ENCODE results near the gene NPR3. TPM values are rescaled to one million over a fixed set of nuclear protein-coding genes. Genes with fewer than 3 reads are reported as not detected.

NPR3 gene
- total and polyA plus RNA-seq, 2 donors (not counting 3 experiments of a cell fraction or from before 2014, with no cell fraction given): 0.01 to 0.53 TPM

DNA sequence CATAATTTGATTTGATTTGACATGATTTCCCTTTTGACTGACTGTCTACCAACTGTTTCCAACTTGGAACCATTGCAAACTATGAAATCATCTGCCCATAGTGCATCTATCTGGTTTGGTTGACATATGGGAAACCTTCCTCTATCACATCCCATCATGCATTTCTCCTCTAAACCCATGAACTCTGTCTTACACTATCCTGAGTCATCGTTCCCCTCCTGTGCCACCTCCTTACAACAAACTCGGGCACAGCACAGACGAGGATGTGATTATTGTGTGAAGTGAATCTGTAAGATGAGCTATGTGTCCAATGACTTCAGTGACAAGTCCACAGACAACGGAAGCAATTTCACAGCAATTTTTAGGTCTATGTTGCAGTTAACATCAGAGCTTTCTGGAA is 126.1 kb downstream of the NPR3 start:
- Histone ChIP-seq H2AFZ (ENCODE audit: low read depth, low read length) (no peak overlapping the region), H3K4me2 (ENCODE audit: insufficient read depth, low read length) (no peak overlapping the region), H3K4me3 (replicated peaks in 1 of 3; ENCODE audit: insufficient read depth in 1 of 3, low read depth in 1 of 3, low read length in 3 of 3) (no peak overlapping the region), H4K20me1 (replicated peaks; ENCODE audit: control insufficient read depth, extremely low read depth, insufficient read depth, low read length) (no peaks in the 10 kb centered on the region), H3K27ac (ENCODE audit: insufficient read depth, low read depth, low read length) (no peak overlapping the region), H3K79me2 (ENCODE audit: control insufficient read depth, insufficient read depth, low read length) (no peaks in the 10 kb centered on the region), H3K36me3 (ENCODE audit: control insufficient read depth in 2 of 2, extremely low read depth in 1 of 2, insufficient read depth in 2 of 2, low read length in 2 of 2) (no peaks in the 10 kb centered on the region), H3K9me1 (replicated peaks; ENCODE audit: control insufficient read depth, extremely low read depth, insufficient read depth, low read length) (no peaks in the 10 kb centered on the region), H3K4me1 (ENCODE audit: control insufficient read depth, extremely low read depth, insufficient read depth, low read length) (no peaks in the 10 kb centered on the region), H3K9ac (replicated peaks; ENCODE audit: extremely low read depth, insufficient read depth, low read length) (no peak overlapping the region), H3K9me3 (replicated peaks; ENCODE audit: control insufficient read depth, insufficient read depth, low read length) (no peaks in the 10 kb centered on the region), H3K27me3 (ENCODE audit: control insufficient read depth in 2 of 2, insufficient read depth in 2 of 2, low read length in 2 of 2) (no peaks in the 10 kb centered on the region)
- dilution Hi-C loops (cut with MboI; ENCODE audit: extremely low pct_ligation_motif_present, low sequenced_read_pairs) (no loop called here), intact Hi-C loops (cut with micrococcal nuclease) (no loop called here)
- no TSS peak for BruUV-seq (replicated peaks)
- no peak for FAIRE-seq
- ChIA-PET CTCF (no interaction called here), POLR2A (no interaction called here)
- no peak for DNase-seq (ENCODE audit: low read depth, low spot score)
- TF ChIP-seq, protein P1, sequence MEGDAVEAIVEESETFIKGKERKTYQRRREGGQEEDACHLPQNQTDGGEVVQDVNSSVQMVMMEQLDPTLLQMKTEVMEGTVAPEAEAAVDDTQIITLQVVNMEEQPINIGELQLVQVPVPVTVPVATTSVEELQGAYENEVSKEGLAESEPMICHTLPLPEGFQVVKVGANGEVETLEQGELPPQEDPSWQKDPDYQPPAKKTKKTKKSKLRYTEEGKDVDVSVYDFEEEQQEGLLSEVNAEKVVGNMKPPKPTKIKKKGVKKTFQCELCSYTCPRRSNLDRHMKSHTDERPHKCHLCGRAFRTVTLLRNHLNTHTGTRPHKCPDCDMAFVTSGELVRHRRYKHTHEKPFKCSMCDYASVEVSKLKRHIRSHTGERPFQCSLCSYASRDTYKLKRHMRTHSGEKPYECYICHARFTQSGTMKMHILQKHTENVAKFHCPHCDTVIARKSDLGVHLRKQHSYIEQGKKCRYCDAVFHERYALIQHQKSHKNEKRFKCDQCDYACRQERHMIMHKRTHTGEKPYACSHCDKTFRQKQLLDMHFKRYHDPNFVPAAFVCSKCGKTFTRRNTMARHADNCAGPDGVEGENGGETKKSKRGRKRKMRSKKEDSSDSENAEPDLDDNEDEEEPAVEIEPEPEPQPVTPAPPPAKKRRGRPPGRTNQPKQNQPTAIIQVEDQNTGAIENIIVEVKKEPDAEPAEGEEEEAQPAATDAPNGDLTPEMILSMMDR (IDR thresholded peaks at IDR 0.05; ENCODE audit: extremely low read depth in 1 of 2, insufficient read depth in 1 of 2, low read depth in 1 of 2, low read length in 2 of 2): no peak
- TF ChIP-seq EZH2 (IDR thresholded peaks at IDR 0.05; ENCODE audit: borderline replicate concordance, low read depth, low read length, severe bottlenecking): no peak
- TF ChIP-seq, protein P2, sequence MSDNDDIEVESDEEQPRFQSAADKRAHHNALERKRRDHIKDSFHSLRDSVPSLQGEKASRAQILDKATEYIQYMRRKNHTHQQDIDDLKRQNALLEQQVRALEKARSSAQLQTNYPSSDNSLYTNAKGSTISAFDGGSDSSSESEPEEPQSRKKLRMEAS (IDR thresholded peaks at IDR 0.05; ENCODE audit: insufficient read depth, insufficient read length): no peak
- no peak for TF ChIP-seq GATA2 (IDR thresholded peaks at IDR 0.05; ENCODE audit: insufficient read depth, insufficient read length, low read depth, low read length)

DNA sequence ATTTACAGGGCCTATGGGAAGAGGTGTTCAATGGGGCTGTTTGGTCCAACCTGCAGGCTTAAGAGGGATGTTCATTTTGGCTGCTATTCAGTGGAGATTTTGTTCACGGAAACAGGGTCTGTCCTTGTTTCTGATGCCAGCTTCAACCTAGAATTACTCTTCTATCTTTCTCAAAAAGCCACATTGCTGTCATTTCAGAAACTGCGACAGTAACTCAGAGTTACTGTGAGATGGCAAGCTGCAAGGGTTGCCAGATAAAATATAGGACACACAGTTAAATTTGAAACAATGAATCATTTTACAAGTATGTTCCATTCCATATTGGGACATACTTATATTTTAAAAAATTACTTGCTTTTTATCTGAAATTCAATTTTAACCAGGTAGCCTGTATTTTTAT is 128.0 kb downstream of the NPR3 start:
- Histone ChIP-seq H3K4me2 (ENCODE audit: insufficient read depth, low read length) (no peak overlapping the region), H3K36me3 (ENCODE audit: control insufficient read depth in 2 of 2, extremely low read depth in 1 of 2, insufficient read depth in 2 of 2, low read length in 2 of 2) (no peaks in the 10 kb centered on the region), H3K79me2 (ENCODE audit: control insufficient read depth, insufficient read depth, low read length) (no peaks in the 10 kb centered on the region), H3K9me3 (replicated peaks; ENCODE audit: control insufficient read depth, insufficient read depth, low read length) (no peaks in the 10 kb centered on the region), H4K20me1 (replicated peaks; ENCODE audit: control insufficient read depth, extremely low read depth, insufficient read depth, low read length) (no peaks in the 10 kb centered on the region), H3K4me3 (replicated peaks in 1 of 3; ENCODE audit: insufficient read depth in 1 of 3, low read depth in 1 of 3, low read length in 3 of 3) (no peak overlapping the region), H3K9me1 (replicated peaks; ENCODE audit: control insufficient read depth, extremely low read depth, insufficient read depth, low read length) (no peaks in the 10 kb centered on the region), H3K4me1 (ENCODE audit: control insufficient read depth, extremely low read depth, insufficient read depth, low read length) (no peaks in the 10 kb centered on the region), H2AFZ (ENCODE audit: low read depth, low read length) (no peak overlapping the region), H3K27me3 (ENCODE audit: control insufficient read depth in 2 of 2, insufficient read depth in 2 of 2, low read length in 2 of 2) (no peaks in the 10 kb centered on the region), H3K27ac (ENCODE audit: insufficient read depth, low read depth, low read length) (no peak overlapping the region), H3K9ac (replicated peaks; ENCODE audit: extremely low read depth, insufficient read depth, low read length) (no peak overlapping the region)
- POLR2A ChIA-PET: no interaction called here
- no peak for FAIRE-seq
- no TSS peak for BruUV-seq (replicated peaks)
- dilution Hi-C loops (cut with MboI; ENCODE audit: extremely low pct_ligation_motif_present, low sequenced_read_pairs): no loop called here
- intact Hi-C loops (cut with micrococcal nuclease): no loop called here
- CTCF ChIA-PET: no interaction called here
- DNase-seq (ENCODE audit: low read depth, low spot score): no peak
- TF ChIP-seq JUN (IDR thresholded peaks at IDR 0.05; ENCODE audit: borderline replicate concordance, insufficient read depth, insufficient read length, low read depth) (no peak), EZH2 (IDR thresholded peaks at IDR 0.05; ENCODE audit: borderline replicate concordance, low read depth, low read length, severe bottlenecking) (no peak), MYC (IDR thresholded peaks at IDR 0.05; ENCODE audit: low read depth, low read length) (no peak), POLR2A (IDR thresholded peaks at IDR 0.05; ENCODE audit: low read depth, low read length) (no peak), FOS (IDR thresholded peaks at IDR 0.05; ENCODE audit: borderline replicate concordance, insufficient read depth, low read length) (no peak), GATA2 (IDR thresholded peaks at IDR 0.05; ENCODE audit: insufficient read depth, insufficient read length, low read depth, low read length) (no peak), POLR2AphosphoS5 (IDR thresholded peaks at IDR 0.05; ENCODE audit: insufficient read depth, low read depth, low read length) (no peak)
- TF ChIP-seq, protein P2 (IDR thresholded peaks at IDR 0.05; ENCODE audit: insufficient read depth, insufficient read length): no peak
- TF ChIP-seq, protein P1 (IDR thresholded peaks at IDR 0.05; ENCODE audit: extremely low read depth in 1 of 2, insufficient read depth in 1 of 2, low read depth in 1 of 2, low read length in 2 of 2): no peak

Measured in endothelial cell of umbilical vein (primary cell).